CD4-positive, alpha-beta memory T cell (primary cell): ENCODE data around the gene ZBTB32. TPM values are rescaled to one million over a fixed set of nuclear protein-coding genes. Genes with fewer than 3 reads are reported as not detected.
"Not testable (repeated sequence)": the region's sequence is repeated elsewhere in the genome, so short reads cannot be mapped to it uniquely, and the experiment has no call there.

Source experiments
- CTCF ChIA-PET: fragments of 350-600 bp; sonication (Branson Sonifier 250); formaldehyde crosslinking; loops from one replicate; lab custom pipeline; 2021; ENCODE audit warnings: inconsistent platforms; ENCODE audit not compliant: partially characterized antibody; lab: Charles Lee
- POLR2A ChIA-PET: fragments of 350-600 bp; sonication (Branson Sonifier 250); formaldehyde crosslinking; loops from one replicate; lab custom pipeline; 2021; ENCODE audit not compliant: partially characterized antibody; lab: Charles Lee
- DNase-seq, 5 donors: peaks; one replicate each; pipeline versions ENCODE4 v3.0.0 to v3.0.0-alpha.2; 2020 to 2022; ENCODE audit warnings: mixed read lengths in 1 of 5
- H3K27ac ChIP-seq: one replicate; pipeline ENCODE4 v1.7.0; 2013; ENCODE audit warnings: low read depth, low read length
- H3K27me3 ChIP-seq: 2 replicates; pipeline ENCODE4 v1.7.0; 2013; ENCODE audit warnings: mild to moderate bottlenecking, low read length, moderate library complexity; ENCODE audit not compliant: insufficient read depth
- H3K36me3 ChIP-seq: 2 replicates; pipeline ENCODE4 v1.7.0; 2013; ENCODE audit warnings: mild to moderate bottlenecking, low read length, moderate library complexity; ENCODE audit not compliant: insufficient read depth
- H3K4me1 ChIP-seq: 2 replicates; pipeline ENCODE4 v1.7.0; 2013; ENCODE audit warnings: mild to moderate bottlenecking, low read length, moderate library complexity; ENCODE audit not compliant: insufficient read depth
- H3K4me3 ChIP-seq, 2 donors: one replicate each; pipeline ENCODE4 v1.7.0; 2013; ENCODE audit warnings: low read length in 2 of 2, mild to moderate bottlenecking in 1 of 2
- H3K9me3 ChIP-seq, 2 donors: one replicate each; pipeline ENCODE4 v1.7.0; 2013; ENCODE audit warnings: low read length in 2 of 2, control low read depth in 1 of 2; ENCODE audit not compliant: control insufficient read depth in 1 of 2
- H3K27ac Mint-ChIP-seq, 7 donors: one replicate each; pipeline ENCODE4 v1.8.0; 2020 to 2021; ENCODE audit warnings: mixed read lengths in 7 of 7, mild to moderate bottlenecking in 6 of 7, inconsistent platforms in 3 of 7, moderate library complexity in 3 of 7
- H3K27me3 Mint-ChIP-seq, 2 donors: one replicate each; pipeline ENCODE4 v1.8.0; 2020 to 2021; ENCODE audit warnings: mixed read lengths in 2 of 2
- H3K36me3 Mint-ChIP-seq, 2 donors: one replicate each; pipeline ENCODE4 v1.8.0; 2020 to 2021; ENCODE audit warnings: mixed read lengths in 2 of 2, inconsistent platforms in 1 of 2, mild to moderate bottlenecking in 1 of 2
- H3K4me1 Mint-ChIP-seq, 4 donors: one replicate each; pipeline ENCODE4 v1.8.0; 2020 to 2021; ENCODE audit warnings: mixed read lengths in 4 of 4, mild to moderate bottlenecking in 1 of 4
- H3K4me3 Mint-ChIP-seq, 8 donors: one replicate each; pipeline ENCODE4 v1.8.0; 2020 to 2021; ENCODE audit warnings: mixed read lengths in 8 of 8, mild to moderate bottlenecking in 7 of 8, moderate library complexity in 6 of 8, inconsistent platforms in 3 of 8
- H3K9me3 Mint-ChIP-seq, 8 donors: one replicate each; pipeline ENCODE4 v1.8.0; 2020 to 2021; ENCODE audit warnings: mixed read lengths in 8 of 8, mild to moderate bottlenecking in 5 of 8, inconsistent platforms in 3 of 8, moderate library complexity in 1 of 8
- intact Hi-C: fragments of 100-400 bp; cut with micrococcal nuclease; formaldehyde crosslinking; loops from one replicate; pipeline ENCODE4 v1.15.1; 2023
- polyA plus RNA-seq, 2 donors: library from polyadenylated mRNA; unstranded; fragments of 300-500 nt; fragmentation: Illumina TruSeq; gene quantifications; one replicate each; pipeline ENCODE4 v1.2.3, GENCODE V29; 2021
- total RNA-seq, 2 experiments: library from RNA; stranded (reverse); gene quantifications; one replicate each; pipeline ENCODE4 v1.2.3, GENCODE V29; 2021

Gene ZBTB32
- total and polyA plus RNA-seq, 4 experiments from 2014 or later: 0.45 to 0.50 (median 0.49) TPM; not detected in 1

GRCh38 chr19:35673121-35673804 lies 31.1 kb upstream of the ZBTB32 start:
- Histone ChIP-seq H3K27ac (no peak overlapping the region), H3K27me3 (no peaks in the 10 kb centered on the region), H3K36me3 (no peaks in the 10 kb centered on the region), H3K4me1 (peaks cover 3% of the 10 kb centered on the region), H3K4me3 (peak overlapping the region in 1 of 2 donors; percentile 12), H3K9me3 (no peaks in the 10 kb centered on the region)
- POLR2A ChIA-PET: interaction anchor here (0.5 to 1.4 kb wide), 5 partner anchors 11 to 257 kb away, joined by 3 to 9 read pairs (median 3); partner anchors contain the start of gene COX6B1
- DNase-seq: peak; percentile 15 to 63 (median 24)
- peak overlapping the region; percentile 43 to 71 (median 58) for H3K27ac Mint-ChIP-seq
- H3K27me3 Mint-ChIP-seq: peaks cover 16 to 19% of the 10 kb centered on the region in 2 donors
- H3K36me3 Mint-ChIP-seq: no peaks in the 10 kb centered on the region
- H3K4me1 Mint-ChIP-seq: peaks cover 7 to 10% (median 9%) of the 10 kb centered on the region in 4 donors
- intact Hi-C loops: no loop called here
- peak overlapping the region; percentile 75 to 87 (median 78) for H3K4me3 Mint-ChIP-seq
- CTCF ChIA-PET: interaction anchor here (0.8 to 1.5 kb wide), 6 partner anchors 19 to 320 kb away, joined by 3 to 6 read pairs (median 3); partner anchors contain the start of gene COX6B1
- peaks cover 0 to 2% (median 0%) of the 10 kb centered on the region in 8 donors for H3K9me3 Mint-ChIP-seq

GRCh38 chr19:35675589-35676140 lies 28.7 kb upstream of the ZBTB32 start:
- no peaks in the 10 kb centered on the region for H3K36me3 Mint-ChIP-seq
- no peaks in the 10 kb centered on the region for H3K9me3 ChIP-seq
- H3K4me3 Mint-ChIP-seq: peak overlapping the region in 1 of 8 donors; percentile 6
- POLR2A ChIA-PET: interaction anchor here (0.6 kb wide), 1 partner anchor 14 kb away, joined by 3 read pairs; no protein-coding TSS in a partner anchor
- H3K27me3 Mint-ChIP-seq: peaks cover 9 to 11% of the 10 kb centered on the region in 2 donors
- peaks cover 7 to 10% (median 9%) of the 10 kb centered on the region in 4 donors for H3K4me1 Mint-ChIP-seq
- H3K27ac Mint-ChIP-seq: peak overlapping the region in 1 of 7 donors; percentile 85
- intact Hi-C loops: no loop called here
- no peak overlapping the region for H3K4me3 ChIP-seq
- no peaks in the 10 kb centered on the region for H3K36me3 ChIP-seq
- H3K27me3 ChIP-seq: no peaks in the 10 kb centered on the region
- CTCF ChIA-PET: no interaction called here
- peaks cover 0 to 1% (median 0%) of the 10 kb centered on the region in 8 donors for H3K9me3 Mint-ChIP-seq
- H3K27ac ChIP-seq: no peak overlapping the region
- H3K4me1 ChIP-seq: peaks cover 3% of the 10 kb centered on the region
- no peak for DNase-seq

GRCh38 chr19:35689836-35690235 lies 14.5 kb upstream of the ZBTB32 start:
- Mint-ChIP-seq H3K4me3 (no peak overlapping the region), H3K27me3 (no peaks in the 10 kb centered on the region), H3K27ac (no peak overlapping the region), H3K9me3 (no peaks in the 10 kb centered on the region), H3K36me3 (no peaks in the 10 kb centered on the region), H3K4me1 (peaks cover 0 to 5% (median 2%) of the 10 kb centered on the region in 4 donors)
- CTCF ChIA-PET: no interaction called here
- Histone ChIP-seq H3K4me3 (no peak overlapping the region), H3K4me1 (no peaks in the 10 kb centered on the region), H3K9me3 (no peaks in the 10 kb centered on the region), H3K36me3 (no peaks in the 10 kb centered on the region), H3K27me3 (no peaks in the 10 kb centered on the region), H3K27ac (no peak overlapping the region)
- no peak for DNase-seq
- intact Hi-C loops: no loop called here
- POLR2A ChIA-PET: no interaction called here

GRCh38 chr19:35691106-35691505 lies 13.3 kb upstream of the ZBTB32 start:
- H3K4me1 ChIP-seq, H3K4me3 ChIP-seq, H3K27me3 Mint-ChIP-seq, H3K4me3 Mint-ChIP-seq, intact Hi-C loops, CTCF ChIA-PET, H3K27ac Mint-ChIP-seq, H3K36me3 ChIP-seq, H3K27me3 ChIP-seq, H3K9me3 Mint-ChIP-seq, H3K4me1 Mint-ChIP-seq, POLR2A ChIA-PET, H3K36me3 Mint-ChIP-seq, H3K9me3 ChIP-seq, DNase-seq, H3K27ac ChIP-seq: not testable (repeated sequence)

GRCh38 chr19:35692010-35692409 lies 12.3 kb upstream of the ZBTB32 start:
- no peak for DNase-seq
- Mint-ChIP-seq H3K27me3 (no peaks in the 10 kb centered on the region), H3K36me3 (no peaks in the 10 kb centered on the region), H3K4me1 (peaks cover 0 to 5% (median 2%) of the 10 kb centered on the region in 4 donors), H3K9me3 (no peaks in the 10 kb centered on the region), H3K27ac (no peak overlapping the region), H3K4me3 (no peak overlapping the region)
- no peaks in the 10 kb centered on the region for H3K36me3 ChIP-seq
- intact Hi-C loops: no loop called here
- H3K27ac ChIP-seq: no peak overlapping the region
- H3K27me3 ChIP-seq: no peaks in the 10 kb centered on the region
- H3K4me3 ChIP-seq: no peak overlapping the region
- H3K4me1 ChIP-seq: no peaks in the 10 kb centered on the region
- no peaks in the 10 kb centered on the region for H3K9me3 ChIP-seq
- ChIA-PET CTCF (interaction anchor here (0.6 to 4.1 kb wide), 19 partner anchors 10 to 239 kb away, joined by 3 to 54 read pairs (median 5); partner anchors contain the start of genes COX6B1, LIN37 and ZBTB32), POLR2A (no interaction called here)

GRCh38 chr19:35693422-35693821 lies 10.9 kb upstream of the ZBTB32 start:
- Mint-ChIP-seq H3K27ac (peak overlapping the region in 1 of 7 donors; percentile 16), H3K27me3 (no peaks in the 10 kb centered on the region), H3K4me1 (peaks cover 0 to 5% (median 2%) of the 10 kb centered on the region in 4 donors), H3K9me3 (no peaks in the 10 kb centered on the region), H3K36me3 (no peaks in the 10 kb centered on the region), H3K4me3 (peak overlapping the region in 1 of 8 donors; percentile 57)
- H3K27ac ChIP-seq: no peak overlapping the region
- intact Hi-C loops: loop anchor here (1.0 kb wide), 6 partner anchors 9 to 238 kb away; partner anchors contain the start of gene ARHGAP33
- DNase-seq: no peak
- no peaks in the 10 kb centered on the region for H3K4me1 ChIP-seq
- no peaks in the 10 kb centered on the region for H3K27me3 ChIP-seq
- H3K4me3 ChIP-seq: no peak overlapping the region
- CTCF ChIA-PET: interaction anchor here (0.7 to 4.1 kb wide), 17 partner anchors 9 to 238 kb away, joined by 3 to 54 read pairs (median 5); partner anchors contain the start of genes COX6B1, LIN37 and ZBTB32
- H3K9me3 ChIP-seq: no peaks in the 10 kb centered on the region
- POLR2A ChIA-PET: interaction anchor here (0.9 kb wide), 1 partner anchor 51 kb away, joined by 3 read pairs; no protein-coding TSS in a partner anchor
- no peaks in the 10 kb centered on the region for H3K36me3 ChIP-seq
